IPS-NIHi7 (cell line): ENCODE results near the gene USP20.
"Not testable (repeated sequence)": the region's sequence is repeated elsewhere in the genome, so short reads cannot be mapped to it uniquely, and the experiment has no call there.

Experiments
- DNase-seq: peaks from one replicate; pipeline ENCODE4 v3.0.0; 2012; ENCODE audit warnings: mixed read lengths; ENCODE audit errors: extremely low spot score

Gene USP20

GRCh38 chr9:129835128-129835859 is at the start of gene USP20, which contains the start of gene C9orf78:
Gene USP20 (plus strand): TSS chr9:129835458. CDS start chr9:129852556, 17,098 bp downstream.
Gene C9orf78 (minus strand): TSS chr9:129835275. CDS start chr9:129835221, 54 bp downstream.
- DNase-seq = peak; percentile 100

GRCh38 chr9:129785866-129786265 is 49.4 kb upstream of the USP20 start:
- no peak for DNase-seq

GRCh38 chr9:129786481-129786880 is 48.8 kb upstream of the USP20 start:
- DNase-seq = no peak

- DNase-seq = no peak
These were observed 40.7 kb upstream of the USP20 start for GRCh38 chr9:129794549-129794948.

GRCh38 chr9:129796029-129796428 is 39.2 kb upstream of the USP20 start:
- not testable (repeated sequence) for DNase-seq

GRCh38 chr9:129798973-129799372 is 36.3 kb upstream of the USP20 start:
- no peak for DNase-seq

GRCh38 chr9:129801504-129801903 is 33.8 kb upstream of the USP20 start:
- DNase-seq = no peak

- DNase-seq = peak; percentile 95
These were observed 32.2 kb upstream of the USP20 start, which contains the start of gene TOR1B for GRCh38 chr9:129802833-129803675. Gene TOR1B (plus strand): TSS chr9:129803184. CDS start chr9:129803213, 29 bp downstream.

- no peak for DNase-seq
These were observed 31.6 kb upstream of the USP20 start for GRCh38 chr9:129803676-129804060.

- DNase-seq = no peak
These were observed 29.2 kb upstream of the USP20 start for GRCh38 chr9:129806061-129806460.

GRCh38 chr9:129809346-129809745 is 25.9 kb upstream of the USP20 start:
- DNase-seq = no peak

- DNase-seq = no peak
These were observed 25.1 kb upstream of the USP20 start for GRCh38 chr9:129810116-129810515.

- DNase-seq = no peak
These were observed 24.5 kb upstream of the USP20 start for GRCh38 chr9:129810788-129811187.

GRCh38 chr9:129811967-129812363 is 23.3 kb upstream of the USP20 start:
- DNase-seq = no peak

GRCh38 chr9:129812385-129812784 is 22.9 kb upstream of the USP20 start:
- no peak for DNase-seq

- DNase-seq = no peak
These were observed 21.6 kb upstream of the USP20 start for GRCh38 chr9:129813661-129814060.

- DNase-seq = no peak
These were observed 20.6 kb upstream of the USP20 start for GRCh38 chr9:129814432-129815223.

GRCh38 chr9:129815278-129815677 is 20.0 kb upstream of the USP20 start:
- DNase-seq = no peak

GRCh38 chr9:129816501-129817435 is 18.5 kb upstream of the USP20 start:
- no peak for DNase-seq

- no peak for DNase-seq
These were observed 12.2 kb upstream of the USP20 start for GRCh38 chr9:129822898-129823541.
